Neural progenitor cell (in vitro differentiated cells): Measurements from ENCODE around the gene NUP85. TPM values are rescaled to one million over a fixed set of nuclear protein-coding genes. Genes with fewer than 3 reads are reported as not detected.

Experiments used
- DNase-seq: peaks from one replicate; pipeline ENCODE4 v3.0.0-alpha.2; 2016; ENCODE audit warnings: low spot score
- H2AFZ ChIP-seq: fragments of 200-600 bp; sonication (generic); replicated peaks from 2 replicates; pipeline ENCODE4 v1.6.1; 2016; ENCODE audit warnings: antibody characterized with exemption
- H3F3A ChIP-seq: fragments of 200-600 bp; sonication (generic); 2 replicates; pipeline ENCODE4 v1.6.1; 2016; ENCODE audit warnings: antibody characterized with exemption, low read depth
- H3K27ac ChIP-seq: fragments of 200-600 bp; sonication (generic); 2 replicates; pipeline ENCODE4 v1.5.1; 2016; ENCODE audit warnings: mild to moderate bottlenecking
- H3K27me3 ChIP-seq: fragments of 200-600 bp; sonication (generic); 2 replicates; pipeline ENCODE4 v1.6.1; 2016; ENCODE audit warnings: mild to moderate bottlenecking, moderate library complexity
- H3K36me3 ChIP-seq: fragments of 200-600 bp; sonication (generic); 2 replicates; pipeline ENCODE4 v1.5.1; 2016
- H3K4me1 ChIP-seq: fragments of 200-600 bp; sonication (generic); 2 replicates; pipeline ENCODE4 v1.6.1; 2016; ENCODE audit warnings: mixed run types
- H3K4me2 ChIP-seq: fragments of 200-600 bp; sonication (generic); 2 replicates; pipeline ENCODE4 v1.6.1; 2016
- H3K4me3 ChIP-seq: fragments of 200-600 bp; sonication (generic); 2 replicates; pipeline ENCODE4 v1.5.1; 2016
- H3K79me2 ChIP-seq: fragments of 200-600 bp; sonication (generic); 2 replicates; pipeline ENCODE4 v1.6.1; 2016; ENCODE audit warnings: low read depth
- H3K9ac ChIP-seq: fragments of 200-600 bp; sonication (generic); 2 replicates; pipeline ENCODE4 v1.6.1; 2016
- H3K9me3 ChIP-seq: fragments of 200-600 bp; sonication (generic); 2 replicates; pipeline ENCODE4 v1.5.1; 2016; ENCODE audit warnings: low read depth
- H4K20me1 ChIP-seq: fragments of 200-600 bp; sonication (generic); 2 replicates; pipeline ENCODE4 v1.6.1; 2016; ENCODE audit warnings: low read depth
- H3K27ac Mint-ChIP-seq: 3 replicates; pipeline ENCODE4 v1.8.0; 2021; ENCODE audit warnings: mixed read lengths
- H3K27me3 Mint-ChIP-seq: 2 replicates; pipeline ENCODE4 v1.8.0; 2022; ENCODE audit warnings: low read depth, mild to moderate bottlenecking, inconsistent platforms, moderate library complexity, mixed read lengths; ENCODE audit not compliant: insufficient read depth
- H3K36me3 Mint-ChIP-seq: 3 replicates; pipeline ENCODE4 v1.8.0; 2021; ENCODE audit warnings: mixed read lengths
- H3K4me1 Mint-ChIP-seq: 3 replicates; pipeline ENCODE4 v1.8.0; 2021; ENCODE audit warnings: mixed read lengths
- H3K4me3 Mint-ChIP-seq: 3 replicates; pipeline ENCODE4 v1.8.0; 2021; ENCODE audit warnings: mild to moderate bottlenecking, moderate library complexity, mixed read lengths
- H3K9me3 Mint-ChIP-seq: 3 replicates; pipeline ENCODE4 v1.8.0; 2020; ENCODE audit warnings: mixed read lengths
- CTCF ChIP-seq: fragments of 200-600 bp; sonication (generic); IDR thresholded peaks from 2 replicates; pipeline ENCODE4 v1.5.1; 2017; ENCODE audit warnings: antibody characterized with exemption, mild to moderate bottlenecking
- EZH2 ChIP-seq: fragments of 200-600 bp; sonication (generic); IDR thresholded peaks from 2 replicates; pipeline ENCODE4 v1.6.1; 2017; ENCODE audit warnings: antibody characterized with exemption, mild to moderate bottlenecking, moderate library complexity
- EZH2phosphoT487 ChIP-seq: fragments of 200-600 bp; sonication (generic); IDR thresholded peaks from 2 replicates; pipeline ENCODE4 v1.6.1; 2017; ENCODE audit warnings: antibody characterized with exemption
- total RNA-seq: library from RNA; depleted of rRNA; stranded (reverse); fragments of >200 nt; gene quantifications from 2 replicates; pipeline ENCODE4 v1.2.3, GENCODE V29; 2015; ENCODE audit warnings: low replicate concordance

NUP85 gene
- total RNA-seq, 1 donor from 2014 or later: 88.6 TPM

DNA sequence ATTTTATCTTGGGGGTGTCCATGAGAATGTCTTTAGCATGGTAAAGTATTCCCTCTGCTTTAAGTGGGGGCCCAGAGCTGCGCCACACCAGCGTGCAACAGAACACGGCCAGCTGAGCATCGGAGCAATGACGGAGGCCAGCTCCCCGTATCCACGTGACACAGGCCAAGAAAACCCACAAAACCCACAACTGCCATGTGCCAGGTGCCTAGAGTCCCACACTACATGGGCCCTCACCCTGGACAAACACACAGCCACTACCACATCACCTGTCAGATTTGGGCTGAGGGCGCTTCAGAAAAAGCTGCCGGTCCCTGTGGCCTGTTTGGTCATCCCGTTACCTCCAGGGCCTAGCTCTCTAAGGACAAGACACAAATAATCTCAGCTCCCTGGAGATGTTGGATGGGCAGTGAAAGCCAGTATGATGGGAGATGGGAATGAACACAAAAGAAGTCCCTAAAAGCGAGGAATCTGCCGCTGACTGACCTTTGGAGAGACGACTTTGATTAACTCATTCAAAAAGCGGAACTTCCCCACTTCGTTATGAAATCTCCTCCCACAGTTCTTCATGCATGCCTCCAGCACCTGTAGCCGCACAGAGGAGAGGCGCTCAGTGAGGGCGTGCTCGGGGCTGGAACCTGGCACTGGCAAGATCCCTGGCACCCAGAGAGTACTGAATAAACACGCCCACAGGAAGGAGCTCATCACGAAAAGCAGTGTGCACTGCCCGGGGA is 38.8 kb downstream of the NUP85 start:
- H3K36me3 Mint-ChIP-seq: peaks cover 14% of the 10 kb centered on the region
- no peaks in the 10 kb centered on the region for H3K36me3 ChIP-seq
- H3K9me3 ChIP-seq: no peaks in the 10 kb centered on the region

DNA sequence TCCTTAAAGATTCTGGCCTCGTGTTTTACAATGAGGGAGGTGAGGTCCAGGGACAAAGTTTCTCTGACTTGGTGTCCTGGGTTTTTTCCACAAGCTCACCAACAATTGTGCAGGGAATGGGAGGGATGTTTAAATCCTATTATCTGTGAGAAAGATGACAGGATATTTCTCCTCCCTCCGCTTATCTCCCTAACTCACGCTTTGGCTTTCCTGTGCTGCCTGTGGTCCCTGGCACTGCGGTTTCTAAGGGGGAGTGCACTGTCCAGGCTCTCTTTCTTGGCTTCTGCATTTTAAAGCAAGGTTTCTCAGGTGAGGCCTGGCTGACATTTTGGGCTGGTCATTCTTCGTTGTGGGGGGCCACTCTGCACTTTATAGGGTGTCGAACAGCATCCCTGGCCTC is 39.5 kb downstream of the NUP85 start:
- Histone ChIP-seq H4K20me1 (peaks cover 15% of the 10 kb centered on the region), H2AFZ (no peak overlapping the region), H3K4me2 (no peak overlapping the region), H3K27me3 (no peaks in the 10 kb centered on the region), H3F3A (peaks cover 17% of the 10 kb centered on the region), H3K9me3 (no peaks in the 10 kb centered on the region), H3K4me1 (no peaks in the 10 kb centered on the region), H3K9ac (no peak overlapping the region), H3K4me3 (no peak overlapping the region), H3K36me3 (no peaks in the 10 kb centered on the region), H3K27ac (no peak overlapping the region), H3K79me2 (peaks cover 16% of the 10 kb centered on the region)
- Mint-ChIP-seq H3K9me3 (no peaks in the 10 kb centered on the region), H3K27me3 (peaks cover 8% of the 10 kb centered on the region), H3K4me3 (no peak overlapping the region), H3K27ac (no peak overlapping the region), H3K36me3 (peaks cover 14% of the 10 kb centered on the region), H3K4me1 (peaks cover 3% of the 10 kb centered on the region)
- DNase-seq: no peak
- no peak for TF ChIP-seq EZH2phosphoT487
- TF ChIP-seq CTCF: no peak
- TF ChIP-seq EZH2: no peak

More for the DNA sequence above, 38.8 kb downstream of the NUP85 start:
- DNase-seq: no peak
- H3K27me3 ChIP-seq: no peaks in the 10 kb centered on the region
- H3K79me2 ChIP-seq: peaks cover 12% of the 10 kb centered on the region
- no peak overlapping the region for H3K9ac ChIP-seq
- TF ChIP-seq EZH2phosphoT487: no peak
- no peak for TF ChIP-seq CTCF
- no peak for TF ChIP-seq EZH2
- H4K20me1 ChIP-seq: peaks cover 9% of the 10 kb centered on the region
- H3F3A ChIP-seq: peaks cover 22% of the 10 kb centered on the region
- no peak overlapping the region for H3K4me2 ChIP-seq
- Mint-ChIP-seq H3K27me3 (peaks cover 8% of the 10 kb centered on the region), H3K4me1 (no peaks in the 10 kb centered on the region), H3K4me3 (no peak overlapping the region), H3K27ac (no peak overlapping the region), H3K9me3 (no peaks in the 10 kb centered on the region)
- H3K4me3 ChIP-seq: no peak overlapping the region
- H3K4me1 ChIP-seq: no peaks in the 10 kb centered on the region
- H3K27ac ChIP-seq: no peak overlapping the region
- H2AFZ ChIP-seq: no peak overlapping the region

- H3K79me2 ChIP-seq: peaks cover 23% of the 10 kb centered on the region
- Mint-ChIP-seq H3K27me3 (peaks cover 2% of the 10 kb centered on the region), H3K4me3 (no peak overlapping the region), H3K9me3 (no peaks in the 10 kb centered on the region), H3K36me3 (peaks cover 14% of the 10 kb centered on the region), H3K27ac (no peak overlapping the region), H3K4me1 (peaks cover 6% of the 10 kb centered on the region)
- no peak overlapping the region for H3K9ac ChIP-seq
- DNase-seq: no peak
- H3K4me2 ChIP-seq: no peak overlapping the region
- H3K4me3 ChIP-seq: no peak overlapping the region
- no peak overlapping the region for H2AFZ ChIP-seq
- no peak overlapping the region for H3K27ac ChIP-seq
- no peaks in the 10 kb centered on the region for H3K9me3 ChIP-seq
- TF ChIP-seq EZH2 (no peak), EZH2phosphoT487 (no peak), CTCF (no peak)
- peaks cover 24% of the 10 kb centered on the region for H4K20me1 ChIP-seq
- H3F3A ChIP-seq: peaks cover 3% of the 10 kb centered on the region
- H3K27me3 ChIP-seq: no peaks in the 10 kb centered on the region
- H3K36me3 ChIP-seq: no peaks in the 10 kb centered on the region
- no peaks in the 10 kb centered on the region for H3K4me1 ChIP-seq
Measured at GRCh38 chr17:75246404-75246803, 40.9 kb downstream of the NUP85 start.
